ENCODE results near the gene CSAD.

The CSAD gene

DNA sequence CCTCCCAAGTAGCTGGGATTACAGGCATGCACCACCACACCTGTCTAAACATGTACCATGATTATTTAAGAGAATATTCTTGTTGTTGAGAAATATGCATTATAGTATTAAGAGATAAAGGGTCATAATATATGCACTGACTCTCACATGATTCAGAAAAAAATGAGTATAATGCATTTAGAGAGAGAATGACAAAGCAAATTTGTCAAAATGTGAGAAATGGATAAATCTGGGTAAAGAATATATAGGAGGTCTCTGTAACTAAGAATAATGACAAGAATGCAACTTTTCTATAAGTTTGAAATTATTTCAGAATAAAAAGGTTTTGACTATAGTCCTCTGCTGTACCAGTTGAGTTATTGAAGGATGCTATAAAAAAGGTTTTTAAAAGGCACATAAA lies 28.3 kb downstream of the CSAD start:
- no peaks in the 10 kb centered on the region for H3K36me3 ChIP-seq (replicated peaks; ENCODE audit: insufficient read depth, low read length)
- H3K4me2 ChIP-seq (ENCODE audit: low read depth, low read length) = no peak overlapping the region
- no peaks in the 10 kb centered on the region for H3K79me2 ChIP-seq (ENCODE audit: low read length)
- no peak for DNase-seq
- H3K27me3 ChIP-seq (replicated peaks; ENCODE audit: insufficient read depth, low read length) = no peaks in the 10 kb centered on the region
- no peak overlapping the region for H3K9ac ChIP-seq (ENCODE audit: low read length)
- no peaks in the 10 kb centered on the region for H3K4me1 ChIP-seq (ENCODE audit: low read length)
- no peaks in the 10 kb centered on the region for H4K20me1 ChIP-seq (ENCODE audit: insufficient read depth, low read length)
- TF ChIP-seq EZH2 (optimal IDR thresholded peaks at IDR 0.05; ENCODE audit: low read depth, low read length) = no peak
- TF ChIP-seq EZH2phosphoT487 (IDR thresholded peaks at IDR 0.05; ENCODE audit: low read length) = no peak
- TF ChIP-seq, protein P1, sequence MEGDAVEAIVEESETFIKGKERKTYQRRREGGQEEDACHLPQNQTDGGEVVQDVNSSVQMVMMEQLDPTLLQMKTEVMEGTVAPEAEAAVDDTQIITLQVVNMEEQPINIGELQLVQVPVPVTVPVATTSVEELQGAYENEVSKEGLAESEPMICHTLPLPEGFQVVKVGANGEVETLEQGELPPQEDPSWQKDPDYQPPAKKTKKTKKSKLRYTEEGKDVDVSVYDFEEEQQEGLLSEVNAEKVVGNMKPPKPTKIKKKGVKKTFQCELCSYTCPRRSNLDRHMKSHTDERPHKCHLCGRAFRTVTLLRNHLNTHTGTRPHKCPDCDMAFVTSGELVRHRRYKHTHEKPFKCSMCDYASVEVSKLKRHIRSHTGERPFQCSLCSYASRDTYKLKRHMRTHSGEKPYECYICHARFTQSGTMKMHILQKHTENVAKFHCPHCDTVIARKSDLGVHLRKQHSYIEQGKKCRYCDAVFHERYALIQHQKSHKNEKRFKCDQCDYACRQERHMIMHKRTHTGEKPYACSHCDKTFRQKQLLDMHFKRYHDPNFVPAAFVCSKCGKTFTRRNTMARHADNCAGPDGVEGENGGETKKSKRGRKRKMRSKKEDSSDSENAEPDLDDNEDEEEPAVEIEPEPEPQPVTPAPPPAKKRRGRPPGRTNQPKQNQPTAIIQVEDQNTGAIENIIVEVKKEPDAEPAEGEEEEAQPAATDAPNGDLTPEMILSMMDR (IDR thresholded peaks at IDR 0.05; ENCODE audit: low read length) = no peak
- no peaks in the 10 kb centered on the region for H3K9me2 ChIP-seq (replicated peaks; ENCODE audit: insufficient read depth, low read length)
- H3K9me3 ChIP-seq (replicated peaks; ENCODE audit: insufficient read depth, low read length) = no peaks in the 10 kb centered on the region
- no peak overlapping the region for H3K4me3 ChIP-seq (ENCODE audit: low read length)
- H3K27ac ChIP-seq (ENCODE audit: low read length) = no peak overlapping the region
- H2AFZ ChIP-seq (ENCODE audit: low read length) = no peak overlapping the region
- peaks cover 1% of the 10 kb centered on the region; the same call in 1 of the 2 replicates for H3F3A ChIP-seq (ENCODE audit: insufficient read depth, low read length)

DNA sequence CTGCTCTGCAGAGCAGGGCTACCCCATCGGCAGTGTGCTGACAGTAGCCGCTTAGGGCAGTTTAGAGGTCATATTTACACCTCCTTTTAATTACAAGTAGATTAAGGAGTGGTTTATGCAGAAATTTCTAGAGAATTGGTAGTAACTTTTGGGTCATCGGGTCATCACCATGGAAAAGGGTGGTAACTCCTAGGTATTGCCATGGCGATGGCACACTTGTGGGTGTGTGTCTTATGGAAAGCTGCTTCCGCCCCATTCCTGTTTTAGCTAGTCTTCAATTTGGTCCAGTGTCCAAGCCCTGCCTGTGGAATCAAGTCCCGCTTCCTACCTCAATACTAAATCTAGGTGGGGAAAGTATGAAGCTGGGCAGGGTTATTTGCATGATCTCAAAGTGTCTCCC lies 29.7 kb downstream of the CSAD start:
- Histone ChIP-seq H3K9ac (ENCODE audit: low read length) (no peak overlapping the region), H3K9me2 (replicated peaks; ENCODE audit: insufficient read depth, low read length) (no peaks in the 10 kb centered on the region), H3F3A (ENCODE audit: insufficient read depth, low read length) (peaks cover 5% of the 10 kb centered on the region; the same call in 1 of the 2 replicates), H4K20me1 (ENCODE audit: insufficient read depth, low read length) (no peaks in the 10 kb centered on the region), H3K79me2 (ENCODE audit: low read length) (no peaks in the 10 kb centered on the region), H3K36me3 (replicated peaks; ENCODE audit: insufficient read depth, low read length) (no peaks in the 10 kb centered on the region), H3K4me1 (ENCODE audit: low read length) (no peaks in the 10 kb centered on the region), H3K27ac (ENCODE audit: low read length) (no peak overlapping the region), H3K4me2 (ENCODE audit: low read depth, low read length) (no peak overlapping the region), H3K4me3 (ENCODE audit: low read length) (no peak overlapping the region), H2AFZ (ENCODE audit: low read length) (no peak overlapping the region), H3K27me3 (replicated peaks; ENCODE audit: insufficient read depth, low read length) (no peaks in the 10 kb centered on the region), H3K9me3 (replicated peaks; ENCODE audit: insufficient read depth, low read length) (no peaks in the 10 kb centered on the region)
- DNase-seq = no peak
- TF ChIP-seq EZH2 (optimal IDR thresholded peaks at IDR 0.05; ENCODE audit: low read depth, low read length) (no peak), EZH2phosphoT487 (IDR thresholded peaks at IDR 0.05; ENCODE audit: low read length) (no peak)
- TF ChIP-seq, protein P1 (IDR thresholded peaks at IDR 0.05; ENCODE audit: low read length) = no peak

DNA sequence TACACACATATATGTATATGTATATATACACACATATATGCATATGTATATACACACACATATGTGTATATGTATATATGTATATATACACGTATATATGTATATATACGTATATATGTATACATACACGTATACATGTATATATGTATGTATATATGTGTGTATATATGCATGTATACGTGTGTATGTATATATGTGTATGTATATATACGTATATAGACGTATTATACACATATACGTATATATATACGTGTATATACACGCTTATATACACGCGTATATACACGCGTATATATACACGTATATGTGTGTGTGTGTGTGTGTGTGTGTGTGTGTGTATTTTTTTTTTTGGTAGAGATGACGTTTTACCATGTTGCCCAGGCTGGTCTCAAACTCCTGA lies 33.1 kb downstream of the CSAD start:
- no peaks in the 10 kb centered on the region for H3K9me3 ChIP-seq (replicated peaks; ENCODE audit: insufficient read depth, low read length)
- H3K4me1 ChIP-seq (ENCODE audit: low read length) = no peaks in the 10 kb centered on the region
- H3F3A ChIP-seq (ENCODE audit: insufficient read depth, low read length) = peaks cover 5% of the 10 kb centered on the region; the same call in 1 of the 2 replicates
- no peaks in the 10 kb centered on the region for H3K36me3 ChIP-seq (replicated peaks; ENCODE audit: insufficient read depth, low read length)
- H3K4me2 ChIP-seq (ENCODE audit: low read depth, low read length) = no peak overlapping the region
- no peak overlapping the region for H2AFZ ChIP-seq (ENCODE audit: low read length)
- H4K20me1 ChIP-seq (ENCODE audit: insufficient read depth, low read length) = no peaks in the 10 kb centered on the region
- H3K9me2 ChIP-seq (replicated peaks; ENCODE audit: insufficient read depth, low read length) = no peaks in the 10 kb centered on the region
- no peak for DNase-seq
- TF ChIP-seq, protein P1 (IDR thresholded peaks at IDR 0.05; ENCODE audit: low read length) = no peak
- TF ChIP-seq EZH2phosphoT487 (IDR thresholded peaks at IDR 0.05; ENCODE audit: low read length) = no peak
- TF ChIP-seq EZH2 (optimal IDR thresholded peaks at IDR 0.05; ENCODE audit: low read depth, low read length) = no peak
- no peak overlapping the region for H3K4me3 ChIP-seq (ENCODE audit: low read length)
- H3K27ac ChIP-seq (ENCODE audit: low read length) = no peak overlapping the region
- H3K27me3 ChIP-seq (replicated peaks; ENCODE audit: insufficient read depth, low read length) = no peaks in the 10 kb centered on the region
- no peak overlapping the region for H3K9ac ChIP-seq (ENCODE audit: low read length)
- H3K79me2 ChIP-seq (ENCODE audit: low read length) = no peaks in the 10 kb centered on the region

Data from MM.1S (cell line).